HG03196 (cell line): ENCODE results near the gene CCDC183.
A peak's percentile ranks its signal among the peaks of the same experiment; 100 is the strongest.
"Not testable (repeated sequence)": the region's sequence is repeated elsewhere in the genome, so short reads cannot be mapped to it uniquely, and the experiment has no call there.

Experiments used
- ATAC-seq: cut with Tn5 transposase; IDR thresholded peaks from one replicate; pipeline ENCODE4 v1.9.1; 2021; ENCODE audit not compliant: unreplicated experiment

The CCDC183 gene

DNA sequence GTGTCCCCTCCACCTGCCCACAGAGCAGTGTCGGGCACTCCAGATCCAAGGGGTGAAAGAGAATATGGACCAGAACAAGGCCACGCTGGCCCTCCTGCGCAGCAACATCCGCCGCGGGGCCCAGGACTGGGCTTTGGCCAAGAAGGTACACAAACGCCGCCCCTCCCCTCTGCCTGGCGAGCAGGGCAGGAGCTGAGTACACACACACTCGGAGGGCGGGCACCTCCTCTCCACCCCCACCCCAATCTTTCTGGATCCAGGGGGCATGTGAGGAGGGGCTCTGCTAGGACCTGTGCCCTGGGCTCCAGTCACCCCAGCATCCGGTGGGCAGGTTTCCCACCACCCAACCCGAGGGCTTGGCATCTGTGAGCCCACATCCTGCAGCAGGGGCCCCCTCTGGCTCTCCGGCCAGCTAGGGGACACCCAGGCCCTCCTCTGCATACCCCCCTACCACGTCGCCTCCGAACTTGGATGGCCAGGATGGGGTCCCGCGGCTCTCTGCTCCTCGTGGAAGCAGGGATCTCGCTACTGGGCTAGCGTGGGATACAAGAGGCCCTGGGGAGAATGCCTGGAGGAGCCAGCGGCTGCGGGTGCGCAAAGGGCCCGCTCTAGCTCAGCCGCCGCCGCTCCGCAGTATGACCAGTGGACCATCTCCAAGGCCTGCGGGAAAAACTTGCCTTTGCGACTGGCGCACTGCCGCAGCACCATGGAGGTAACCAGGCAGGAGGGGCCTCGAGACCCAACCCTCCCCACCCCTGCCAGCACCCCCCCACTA lies 3.1 kb downstream of the CCDC183 start:
- ATAC-seq = no peak

GRCh38 chr9:136799854-136800657 lies 3.9 kb downstream of the CCDC183 start:
- no peak for ATAC-seq

DNA sequence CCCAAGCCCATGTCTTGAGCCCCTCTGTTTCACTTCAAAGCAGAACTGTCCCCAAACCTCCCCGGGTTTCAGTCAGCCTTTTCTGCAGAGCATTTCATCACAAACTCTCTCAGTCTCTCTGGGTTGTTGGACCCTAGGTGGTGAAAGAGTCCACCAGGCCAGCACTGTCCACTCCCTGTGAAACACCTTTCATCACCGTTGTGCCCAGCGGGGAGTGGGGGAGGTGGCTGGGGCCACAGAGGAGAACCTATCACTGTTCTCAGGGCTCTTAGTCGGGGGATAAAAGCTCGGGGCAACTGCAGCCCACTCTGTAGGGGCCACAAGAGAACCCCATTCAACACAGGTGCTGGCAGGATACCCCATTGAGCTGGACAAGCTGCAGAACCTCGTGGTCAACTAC lies 6.2 kb downstream of the CCDC183 start:
- ATAC-seq = no peak

DNA sequence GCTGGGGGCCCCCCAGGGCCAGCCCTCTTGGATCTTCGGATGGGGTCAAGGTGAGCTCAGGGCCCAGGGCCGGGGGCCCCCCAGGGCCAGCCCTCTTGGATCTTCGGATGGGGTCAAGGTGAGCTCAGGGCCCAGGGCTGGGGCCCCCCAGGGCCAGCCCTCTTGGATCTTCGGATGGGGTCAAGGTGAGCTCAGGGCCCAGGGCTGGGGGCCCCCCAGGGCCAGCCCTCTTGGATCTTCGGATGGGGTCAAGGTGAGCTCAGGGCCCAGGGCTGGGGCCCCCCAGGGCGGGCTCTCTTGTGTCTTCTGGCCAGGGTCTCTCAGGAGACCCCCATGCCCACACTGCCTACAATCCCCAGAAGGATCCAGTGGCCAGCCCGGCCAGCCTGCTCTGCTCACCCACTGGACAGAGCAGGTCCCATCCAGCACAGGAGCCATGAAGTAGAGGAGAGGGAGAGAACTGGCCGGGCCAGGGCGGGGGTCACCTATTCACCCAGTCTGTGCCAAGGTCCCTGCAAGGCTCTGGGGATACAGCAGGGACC lies 6.9 kb downstream of the CCDC183 start:
- ATAC-seq = not testable (repeated sequence)

- ATAC-seq = no peak
Measured at GRCh38 chr9:136803551-136804508, 7.7 kb downstream of the CCDC183 start.

DNA sequence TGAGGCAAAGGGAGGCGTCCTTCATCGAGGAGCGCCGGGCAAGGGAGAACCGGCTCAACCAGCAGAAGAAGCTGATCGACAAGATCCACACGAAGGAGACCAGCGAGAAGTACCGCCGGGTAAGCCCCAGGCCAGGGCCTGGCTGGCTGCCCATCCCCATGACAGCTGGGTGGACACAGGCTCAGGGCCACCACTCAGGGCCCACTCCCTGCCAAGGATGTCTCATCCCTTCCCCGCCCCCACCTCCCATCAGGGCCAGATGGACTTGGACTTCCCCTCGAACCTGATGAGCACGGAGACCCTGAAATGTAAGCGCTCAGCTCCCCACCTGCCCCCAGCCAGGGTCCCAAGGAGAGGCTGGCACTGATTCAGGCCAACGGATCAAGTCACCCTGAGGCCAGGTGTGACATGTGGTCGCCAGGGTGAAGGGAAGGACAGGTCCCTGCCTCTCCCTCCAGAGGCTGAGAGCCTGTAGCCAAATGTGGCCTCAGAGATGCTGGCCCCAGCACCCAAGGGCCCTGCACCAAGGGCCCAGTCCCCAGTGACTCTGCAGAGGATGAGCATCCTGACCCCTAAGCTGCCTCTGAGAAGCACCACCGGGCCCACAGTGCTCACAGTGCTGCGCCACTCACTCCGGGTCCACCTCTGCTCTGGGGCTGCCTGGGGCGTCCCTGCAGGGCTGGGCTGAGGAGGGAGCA lies 8.5 kb downstream of the CCDC183 start:
- no peak for ATAC-seq

- no peak for ATAC-seq
Measured at GRCh38 chr9:136805207-136805740, 9.1 kb downstream of the CCDC183 start.

DNA sequence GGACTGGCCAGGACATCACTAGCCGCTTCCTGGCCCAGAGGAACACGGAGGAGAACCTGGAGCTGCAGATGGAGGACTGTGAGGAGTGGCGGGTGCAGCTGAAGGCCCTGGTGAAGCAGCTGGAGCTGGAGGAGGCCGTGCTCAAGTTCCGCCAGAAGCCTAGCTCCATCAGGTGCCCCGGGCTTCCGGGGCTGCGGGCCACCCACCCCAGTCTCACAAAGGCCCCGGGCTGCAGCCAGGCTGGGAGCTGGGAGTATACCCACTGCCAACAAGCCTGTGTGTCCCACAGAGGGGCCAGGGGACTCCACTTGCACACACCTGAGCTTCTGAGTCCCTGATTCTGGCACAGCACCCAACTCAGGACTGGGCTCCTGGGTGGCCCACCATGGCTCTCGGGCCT lies 9.9 kb downstream of the CCDC183 start:
- no peak for ATAC-seq

DNA sequence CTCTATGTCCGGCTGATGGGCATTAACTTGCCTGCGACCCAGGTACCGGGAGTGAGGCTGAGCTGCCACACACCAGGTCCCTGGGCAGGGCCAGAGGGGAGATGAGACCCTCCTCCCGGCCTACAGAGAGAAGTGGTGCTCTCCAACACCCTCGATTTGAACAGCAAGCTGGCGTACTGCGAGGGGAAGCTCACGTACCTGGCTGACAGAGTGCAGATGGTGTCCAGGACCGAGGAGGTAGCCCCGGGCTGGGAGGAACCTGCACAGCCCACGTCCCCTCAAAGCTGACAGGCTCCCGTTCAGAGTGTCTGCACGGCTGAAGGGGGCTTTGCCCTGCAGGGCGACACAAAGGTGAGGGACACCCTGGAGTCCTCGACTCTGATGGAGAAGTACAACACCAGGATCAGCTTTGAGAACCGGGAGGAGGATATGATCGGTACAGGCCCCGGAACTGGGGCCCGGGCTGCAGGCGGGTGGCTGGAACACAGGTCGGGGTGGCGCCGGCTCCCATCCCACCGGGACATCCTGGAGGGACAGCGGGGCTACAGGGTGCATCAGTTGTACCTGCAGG lies 10.6 kb downstream of the CCDC183 start:
- ATAC-seq = no peak

DNA sequence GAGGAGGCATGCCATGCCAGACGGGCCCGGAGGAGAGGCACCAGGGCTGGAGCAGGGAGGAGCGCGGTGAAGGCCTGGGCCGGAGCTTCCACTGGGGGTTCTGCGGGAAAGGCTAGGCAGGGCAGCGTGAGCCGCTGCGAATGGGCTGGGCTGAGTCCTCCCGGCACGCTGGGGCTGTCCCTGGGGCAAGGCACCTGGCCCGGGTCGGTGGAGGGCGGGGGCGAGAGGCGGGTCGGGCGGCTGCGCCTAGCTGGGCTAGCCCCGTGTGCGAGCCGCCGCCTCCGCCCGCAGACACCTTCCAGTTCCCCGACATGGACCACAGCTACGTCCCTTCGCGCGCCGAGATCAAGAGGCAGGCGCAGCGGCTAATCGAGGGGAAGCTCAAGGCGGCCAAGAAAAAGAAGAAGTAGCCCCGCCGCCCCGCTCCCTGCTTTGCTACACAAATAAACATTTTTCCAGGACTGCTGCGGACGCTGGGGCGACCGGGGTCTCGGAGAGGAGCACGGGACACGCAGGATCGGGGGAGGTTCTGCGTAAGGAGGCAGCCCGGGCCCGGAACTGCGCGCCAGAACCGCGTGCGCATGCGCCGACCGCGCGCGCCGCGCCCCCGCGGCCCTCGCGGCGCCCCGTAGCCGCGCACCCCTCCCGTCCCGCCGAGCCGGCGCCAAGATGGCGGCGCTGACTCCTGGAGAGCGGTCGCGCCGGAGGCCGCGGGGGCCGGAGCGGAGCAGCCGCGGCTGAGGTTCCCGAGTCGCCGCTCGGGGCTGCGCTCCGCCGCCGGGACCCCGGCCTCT lies 11.3 kb downstream of the CCDC183 start, which contains the start of gene RABL6:
Gene RABL6 (plus strand): TSS at position 668 of the 794 bp plus-strand sequence. CDS start 249 bp downstream, outside the sequence.
- ATAC-seq = peak; percentile 61

GRCh38 chr9:136808075-136808805 lies 12.1 kb downstream of the CCDC183 start:
- ATAC-seq = peak; percentile 32

DNA sequence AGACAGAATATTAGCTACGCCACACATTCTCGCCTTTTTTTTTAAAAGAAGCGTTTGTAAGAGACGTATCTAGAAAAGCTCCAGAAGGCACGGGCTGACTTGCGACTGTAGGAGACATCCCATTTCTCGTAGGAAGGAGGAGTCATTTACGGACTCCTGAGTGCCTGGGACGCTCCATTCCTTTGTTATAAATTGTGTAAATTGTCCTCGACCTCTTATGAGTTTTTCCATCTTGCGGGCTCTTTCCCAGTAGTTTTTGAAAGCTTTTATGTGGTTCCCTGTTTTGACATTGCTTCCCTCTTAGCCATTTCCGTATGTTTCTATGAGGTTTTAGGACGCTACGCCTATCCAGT lies 12.6 kb downstream of the CCDC183 start:
- no peak for ATAC-seq

- no peak for ATAC-seq
Measured at GRCh38 chr9:136814725-136815421, 18.7 kb downstream of the CCDC183 start.

- ATAC-seq = no peak
Measured at GRCh38 chr9:136815422-136815782, 19.3 kb downstream of the CCDC183 start.

- no peak for ATAC-seq
Measured at GRCh38 chr9:136820971-136821825, 25.1 kb downstream of the CCDC183 start.

DNA sequence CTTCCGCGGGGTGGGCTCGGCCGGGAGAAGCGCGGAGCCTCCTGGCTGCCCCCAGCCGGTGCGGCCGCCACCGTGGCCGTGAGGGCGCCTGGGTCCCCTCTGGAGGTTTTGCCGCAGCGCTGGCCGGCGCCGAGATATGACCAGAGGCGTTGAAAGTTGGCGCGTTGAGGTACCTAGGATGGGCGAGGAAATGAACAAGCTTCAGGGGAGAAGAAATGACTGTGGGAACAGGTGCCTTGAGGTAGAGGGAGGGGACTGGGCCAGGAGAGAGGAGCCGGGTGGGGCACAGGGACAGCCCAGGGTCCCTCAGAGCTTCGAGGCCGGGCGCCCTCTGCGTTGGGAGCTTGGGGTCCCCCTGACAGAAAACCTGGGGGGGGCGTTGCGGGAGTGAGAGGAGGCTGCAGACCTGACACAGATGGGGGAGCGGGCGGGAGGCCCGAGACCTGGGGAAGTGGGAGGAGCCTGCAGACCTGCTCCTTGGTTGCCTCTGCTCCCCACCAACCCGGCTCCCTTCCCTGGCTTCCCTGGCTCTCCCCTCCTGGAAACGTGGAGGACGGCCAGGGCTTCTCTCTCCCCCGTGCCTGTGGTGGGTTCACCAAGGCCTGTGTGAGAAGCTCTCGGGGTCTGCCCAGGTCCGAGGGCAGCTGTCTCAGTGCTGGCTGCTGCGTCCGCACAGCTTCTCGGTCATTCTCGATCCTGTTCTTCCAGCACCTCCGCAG lies 25.8 kb downstream of the CCDC183 start:
- no peak for ATAC-seq
